Measurements from ENCODE around the gene FNDC5. TPM values are rescaled to one million over a fixed set of nuclear protein-coding genes. Genes with fewer than 3 reads are reported as not detected.

FNDC5 gene
- total and polyA plus RNA-seq, 2 experiments from 2014 or later: 0.33 TPM; not detected in 1

DNA sequence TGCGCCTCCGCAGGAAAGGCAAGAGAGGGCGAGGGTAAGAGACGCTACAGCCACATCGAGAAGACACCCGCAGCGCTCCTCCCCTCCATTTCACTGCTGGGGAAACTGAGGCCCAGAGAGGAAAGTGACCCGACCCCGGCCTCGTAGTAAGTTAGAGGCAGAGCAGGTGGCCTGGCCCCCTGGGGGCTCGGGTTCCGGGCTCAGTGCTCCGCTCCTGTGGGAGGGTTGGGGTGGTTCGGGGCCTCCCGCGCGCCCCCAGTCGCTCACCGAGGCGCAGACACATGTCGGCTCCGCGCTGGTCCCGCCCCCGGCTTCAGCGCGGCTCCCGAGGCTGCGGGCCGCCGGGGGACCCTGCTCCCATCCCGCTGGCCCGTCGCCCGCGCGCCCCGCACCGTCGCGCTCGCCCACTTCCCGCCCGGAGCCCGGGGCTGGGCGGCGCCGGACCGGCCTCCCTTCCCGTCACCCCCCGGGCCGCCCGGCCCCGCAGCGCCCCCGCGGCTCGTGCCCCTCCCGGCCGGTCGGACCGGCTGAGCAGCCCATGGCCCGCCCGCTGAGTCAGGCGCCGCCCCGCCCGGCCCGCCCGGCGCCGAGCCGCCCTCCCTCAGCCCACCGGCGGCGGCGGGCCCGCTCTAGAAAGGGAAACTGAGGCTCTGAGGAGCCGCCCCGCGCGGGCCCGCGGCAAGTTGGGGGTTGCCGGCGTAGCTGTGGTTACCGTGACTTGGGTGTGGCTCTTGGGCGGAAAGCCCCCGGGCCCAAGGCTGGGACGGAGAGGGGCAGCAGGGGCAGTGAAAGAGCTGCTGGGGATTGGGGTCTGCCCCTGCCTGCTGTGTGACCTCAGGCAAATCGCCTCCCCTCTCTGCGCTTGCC is 30.5 kb upstream of the FNDC5 start, which contains the start of gene TMEM54:
TMEM54 (minus strand) TSS at position 434 of the 867 bp plus-strand sequence; CDS start at position 283, 151 bp downstream.
- Histone ChIP-seq H3K4me1 (ENCODE audit: insufficient read depth) (no peaks in the 10 kb centered on the region), H2AFZ (peak within 1 kb of the TSS; percentile 99), H3K4me3 (peak within 1 kb of the TSS; percentile 82), H4K20me1 (ENCODE audit: insufficient read depth) (no peaks in the 10 kb centered on the region), H3K27me3 (replicated peaks; ENCODE audit: insufficient read depth) (no peaks in the 10 kb centered on the region), H3K9me2 (ENCODE audit: insufficient read depth) (no peaks in the 10 kb centered on the region), H3K79me2 (ENCODE audit: insufficient read depth) (no peaks in the 10 kb centered on the region), H3K9me3 (ENCODE audit: low read depth) (no peaks in the 10 kb centered on the region), H3K36me3 (ENCODE audit: low read depth) (no peaks in the 10 kb centered on the region), H3K9ac (peak within 1 kb of the TSS; percentile 81), H3K4me2 (ENCODE audit: unreplicated experiment) (peak within 1 kb of the TSS; percentile 85), H3K27ac (no peak within 1 kb of the TSS), H3F3A (ENCODE audit: insufficient read depth) (no peaks in the 10 kb centered on the region)
- WGBS, 2 experiments (ENCODE audit: low coverage in 1 of 2, low lambda C conversion rate in 2 of 2, missing lambda C conversion rate in 2 of 2): 1 to 3% methylated on average over 42 to 48 of the region's 92 CpGs
- TF ChIP-seq EZH2phosphoT487 (IDR thresholded peaks at IDR 0.05; ENCODE audit: insufficient read depth, low read depth): no peak
- no peak for TF ChIP-seq EZH2 (IDR thresholded peaks at IDR 0.05; ENCODE audit: insufficient read depth, poor library complexity, severe bottlenecking)
- in situ Hi-C loops (cut with MboI): no loop called here
- DNase-seq: peak; percentile 70

DNA sequence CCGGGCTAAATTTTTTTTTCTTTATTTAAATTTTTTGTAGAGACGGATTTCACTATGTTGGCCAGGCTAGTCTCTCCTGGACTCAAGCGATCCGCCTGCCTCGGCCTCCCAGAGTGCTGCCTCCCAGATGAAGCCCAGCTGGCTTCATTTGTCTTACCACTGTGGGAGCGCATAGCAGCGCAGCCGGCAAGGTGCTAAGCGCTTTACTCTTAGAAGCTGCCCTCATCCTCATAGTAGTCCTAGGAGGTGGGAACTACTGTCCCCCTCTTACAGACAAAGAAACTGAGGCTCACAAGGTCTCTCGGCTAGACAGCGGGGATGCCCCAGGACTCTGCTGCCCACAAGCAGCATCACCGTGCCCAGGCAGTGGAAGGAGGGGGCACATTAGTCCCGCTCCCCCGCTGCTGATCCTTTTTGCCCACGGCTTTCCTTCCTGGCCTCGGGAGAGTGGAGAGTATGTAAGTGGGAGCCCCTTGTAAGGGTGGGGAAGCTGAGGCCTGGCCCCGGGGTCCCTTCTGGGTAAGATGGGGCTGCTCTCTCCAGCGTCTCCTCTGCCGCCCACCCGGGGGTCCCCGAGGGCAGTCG is 29.8 kb upstream of the FNDC5 start:
- peak overlapping the region; percentile 89 for H2AFZ ChIP-seq
- 33 to 37% methylated on average over 22 of the region's 22 CpGs for WGBS, 2 experiments (ENCODE audit: low coverage in 1 of 2, low lambda C conversion rate in 2 of 2, missing lambda C conversion rate in 2 of 2)
- peak overlapping the region; percentile 82 for H3K4me3 ChIP-seq
- H3K36me3 ChIP-seq (ENCODE audit: low read depth): no peaks in the 10 kb centered on the region
- no peaks in the 10 kb centered on the region for H4K20me1 ChIP-seq (ENCODE audit: insufficient read depth)
- H3K27me3 ChIP-seq (replicated peaks; ENCODE audit: insufficient read depth): no peaks in the 10 kb centered on the region
- H3K9me3 ChIP-seq (ENCODE audit: low read depth): no peaks in the 10 kb centered on the region
- no peak for DNase-seq
- TF ChIP-seq EZH2 (IDR thresholded peaks at IDR 0.05; ENCODE audit: insufficient read depth, poor library complexity, severe bottlenecking) (no peak), EZH2phosphoT487 (IDR thresholded peaks at IDR 0.05; ENCODE audit: insufficient read depth, low read depth) (no peak)
- no peaks in the 10 kb centered on the region for H3K79me2 ChIP-seq (ENCODE audit: insufficient read depth)
- H3F3A ChIP-seq (ENCODE audit: insufficient read depth): no peaks in the 10 kb centered on the region
- no peak overlapping the region for H3K27ac ChIP-seq
- in situ Hi-C loops (cut with MboI): no loop called here
- H3K4me1 ChIP-seq (ENCODE audit: insufficient read depth): no peaks in the 10 kb centered on the region
- H3K9ac ChIP-seq: peak overlapping the region; percentile 58
- peak overlapping the region; percentile 80 for H3K4me2 ChIP-seq (ENCODE audit: unreplicated experiment)
- H3K9me2 ChIP-seq (ENCODE audit: insufficient read depth): no peaks in the 10 kb centered on the region

DNA sequence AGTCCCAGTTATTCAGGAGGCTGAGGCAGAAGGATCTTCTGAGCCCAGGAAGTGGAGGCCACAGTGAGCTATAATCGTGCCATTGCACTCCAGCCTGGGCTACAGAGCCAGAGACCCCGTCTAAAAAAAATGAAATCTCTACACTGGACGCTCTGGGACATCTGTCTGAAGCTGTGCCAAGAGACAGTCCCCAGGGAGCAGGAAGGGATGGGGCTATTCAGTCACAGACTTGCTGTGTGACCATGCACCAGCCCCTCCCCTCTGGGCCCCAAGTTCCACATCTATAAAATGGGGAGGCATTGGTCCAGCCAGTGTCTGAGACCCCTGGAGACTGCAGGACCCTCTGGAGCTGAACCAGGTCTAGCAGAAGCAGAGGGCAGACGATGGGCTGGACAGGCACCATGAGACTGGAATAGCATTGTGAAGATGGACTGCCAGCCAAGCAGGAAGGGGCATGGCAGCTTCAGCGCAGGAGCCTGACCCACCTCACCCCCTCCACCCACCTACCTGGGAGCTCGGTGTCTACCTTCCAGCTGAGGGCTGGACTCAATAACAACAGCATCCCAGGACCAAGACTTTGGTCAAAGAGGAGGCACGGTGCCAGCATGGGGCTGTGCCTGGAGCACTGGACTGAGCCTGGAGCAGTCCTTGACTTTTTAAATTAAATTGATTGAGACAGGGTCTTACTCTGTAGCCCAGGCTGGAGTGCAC is 29.0 kb upstream of the FNDC5 start:
- no peak for DNase-seq
- Histone ChIP-seq H3K79me2 (ENCODE audit: insufficient read depth) (no peaks in the 10 kb centered on the region), H3K9me3 (ENCODE audit: low read depth) (no peaks in the 10 kb centered on the region), H3K4me1 (ENCODE audit: insufficient read depth) (no peaks in the 10 kb centered on the region), H2AFZ (no peak overlapping the region), H3K4me2 (ENCODE audit: unreplicated experiment) (no peak overlapping the region), H3K4me3 (no peak overlapping the region), H3F3A (ENCODE audit: insufficient read depth) (no peaks in the 10 kb centered on the region), H3K9me2 (ENCODE audit: insufficient read depth) (no peaks in the 10 kb centered on the region), H3K9ac (no peak overlapping the region), H3K36me3 (ENCODE audit: low read depth) (no peaks in the 10 kb centered on the region), H4K20me1 (ENCODE audit: insufficient read depth) (no peaks in the 10 kb centered on the region), H3K27ac (no peak overlapping the region), H3K27me3 (replicated peaks; ENCODE audit: insufficient read depth) (no peaks in the 10 kb centered on the region)
- in situ Hi-C loops (cut with MboI): no loop called here
- WGBS, 2 experiments (ENCODE audit: low coverage in 1 of 2, low lambda C conversion rate in 2 of 2, missing lambda C conversion rate in 2 of 2): 89 to 93% methylated on average over 7 of the region's 7 CpGs
- TF ChIP-seq EZH2phosphoT487 (IDR thresholded peaks at IDR 0.05; ENCODE audit: insufficient read depth, low read depth): no peak

DNA sequence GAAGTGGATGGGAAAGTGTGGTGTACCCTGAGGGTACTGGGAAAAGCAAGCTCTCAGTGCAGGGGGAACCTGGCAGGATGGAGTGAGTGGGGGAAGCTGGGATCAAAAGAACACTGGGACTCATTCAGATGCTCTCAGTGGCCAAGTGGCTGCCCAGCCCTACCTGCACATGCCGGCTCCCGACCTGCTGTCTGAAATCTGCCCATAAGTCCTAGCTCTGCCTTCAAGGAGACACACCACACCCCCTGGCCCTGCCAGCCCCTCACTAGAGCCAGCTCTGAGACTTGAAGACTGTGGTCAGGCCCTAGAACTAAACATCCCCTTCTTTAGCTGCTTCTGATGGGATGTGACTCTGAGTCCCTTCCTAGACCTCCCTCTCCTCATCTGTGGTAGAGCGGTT is 28.2 kb upstream of the FNDC5 start:
- Histone ChIP-seq H3F3A (ENCODE audit: insufficient read depth) (no peaks in the 10 kb centered on the region), H3K27ac (no peak overlapping the region), H4K20me1 (ENCODE audit: insufficient read depth) (no peaks in the 10 kb centered on the region), H3K9ac (no peak overlapping the region), H3K79me2 (ENCODE audit: insufficient read depth) (no peaks in the 10 kb centered on the region), H3K4me3 (no peak overlapping the region), H3K27me3 (replicated peaks; ENCODE audit: insufficient read depth) (no peaks in the 10 kb centered on the region), H3K9me2 (ENCODE audit: insufficient read depth) (no peaks in the 10 kb centered on the region), H2AFZ (no peak overlapping the region), H3K9me3 (ENCODE audit: low read depth) (no peaks in the 10 kb centered on the region), H3K4me2 (ENCODE audit: unreplicated experiment) (no peak overlapping the region), H3K4me1 (ENCODE audit: insufficient read depth) (no peaks in the 10 kb centered on the region), H3K36me3 (ENCODE audit: low read depth) (no peaks in the 10 kb centered on the region)
- DNase-seq: no peak
- 97 to 100% methylated on average over 3 of the region's 3 CpGs for WGBS, 2 experiments (ENCODE audit: low coverage in 1 of 2, low lambda C conversion rate in 2 of 2, missing lambda C conversion rate in 2 of 2)
- in situ Hi-C loops (cut with MboI): no loop called here
- no peak for TF ChIP-seq EZH2 (IDR thresholded peaks at IDR 0.05; ENCODE audit: insufficient read depth, poor library complexity, severe bottlenecking)
